Measurements from ENCODE around the gene KIAA1614.
"Not testable (repeated sequence)": the region's sequence is repeated elsewhere in the genome, so short reads cannot be mapped to it uniquely, and the experiment has no call there.

Gene KIAA1614

DNA sequence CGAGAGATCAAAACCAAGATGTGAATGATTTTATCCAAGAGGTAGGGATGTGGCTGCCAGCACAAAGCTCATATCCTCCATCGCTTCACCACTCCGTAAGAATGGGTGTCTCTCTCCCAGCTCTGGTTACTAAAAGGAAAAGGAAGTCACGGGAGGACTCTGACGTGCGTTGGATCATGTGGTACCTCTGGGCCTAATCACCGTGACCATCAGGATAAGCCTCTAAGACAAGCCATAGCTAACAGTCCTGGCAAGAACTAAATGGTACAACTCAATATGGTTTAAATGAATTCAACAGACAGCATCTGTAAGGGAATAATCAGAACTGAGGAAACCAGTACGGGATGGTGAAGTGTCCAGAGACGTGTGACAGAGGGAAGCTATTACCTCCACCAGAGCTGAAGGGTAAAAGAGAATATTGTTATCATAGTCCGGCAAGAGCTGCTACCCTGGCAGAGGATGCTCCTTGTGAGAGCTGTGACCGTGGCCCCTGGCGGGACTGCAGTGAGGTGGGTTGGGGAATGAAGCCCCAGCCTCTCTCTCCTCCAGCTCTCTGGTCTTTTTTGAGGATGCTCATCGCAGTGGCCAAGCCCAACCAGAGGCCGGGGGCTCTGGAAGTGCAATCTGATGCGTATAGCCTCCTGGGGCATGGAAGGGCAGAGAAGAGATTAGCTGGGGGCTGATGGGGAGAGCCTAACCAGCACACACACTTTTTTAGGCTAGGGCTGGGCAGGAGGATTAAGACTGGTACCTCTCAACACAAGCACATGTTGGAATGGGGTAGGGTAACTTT lies 54.2 kb downstream of the KIAA1614 start:
- Histone ChIP-seq H3K4me2 (no peak overlapping the region), H3K9me3 (0 out of 2 replicates have a peak, but pooled peaks cover under 1% of the 10 kb centered on the region), H3K4me1 (peaks cover 20% of the 10 kb centered on the region), H3K36me3 (peaks cover 94% of the 10 kb centered on the region), H3K27me3 (no peaks in the 10 kb centered on the region), H4K20me1 (peaks cover 32% of the 10 kb centered on the region), H3K4me3 (no peak overlapping the region), H3K9ac (no peak overlapping the region), H3K27ac (no peak overlapping the region)
- no peak for TF ChIP-seq Cebpa-rat (IDR thresholded peaks at IDR 0.05)

DNA sequence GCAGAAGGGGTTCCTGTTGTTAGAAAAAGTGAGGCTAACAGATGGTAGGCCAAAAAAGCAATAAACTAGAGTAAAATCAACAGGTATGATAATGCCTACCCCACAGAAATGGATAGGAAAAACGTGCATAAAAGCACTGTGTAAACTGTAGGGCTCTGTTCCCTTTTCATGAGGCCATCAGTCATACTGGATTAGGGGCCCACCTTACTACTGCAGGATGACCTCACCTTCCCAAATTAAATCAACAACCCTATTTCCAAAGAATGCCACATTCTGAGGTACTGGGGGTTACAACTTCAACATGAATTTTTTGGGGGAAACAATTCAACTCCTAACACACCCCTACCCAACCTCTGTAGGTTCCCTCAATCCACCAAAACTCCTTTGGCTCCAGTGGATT lies 54.9 kb downstream of the KIAA1614 start:
- H3K9ac ChIP-seq: no peak overlapping the region
- H3K9me3 ChIP-seq: no peaks in the 10 kb centered on the region
- TF ChIP-seq Cebpa-rat (IDR thresholded peaks at IDR 0.05): no peak
- no peaks in the 10 kb centered on the region for H3K27me3 ChIP-seq
- H3K4me1 ChIP-seq: peaks cover 16% of the 10 kb centered on the region
- peaks cover 32% of the 10 kb centered on the region for H4K20me1 ChIP-seq
- peaks cover 94% of the 10 kb centered on the region for H3K36me3 ChIP-seq
- H3K4me2 ChIP-seq: no peak overlapping the region
- H3K4me3 ChIP-seq: no peak overlapping the region
- no peak overlapping the region for H3K27ac ChIP-seq

DNA sequence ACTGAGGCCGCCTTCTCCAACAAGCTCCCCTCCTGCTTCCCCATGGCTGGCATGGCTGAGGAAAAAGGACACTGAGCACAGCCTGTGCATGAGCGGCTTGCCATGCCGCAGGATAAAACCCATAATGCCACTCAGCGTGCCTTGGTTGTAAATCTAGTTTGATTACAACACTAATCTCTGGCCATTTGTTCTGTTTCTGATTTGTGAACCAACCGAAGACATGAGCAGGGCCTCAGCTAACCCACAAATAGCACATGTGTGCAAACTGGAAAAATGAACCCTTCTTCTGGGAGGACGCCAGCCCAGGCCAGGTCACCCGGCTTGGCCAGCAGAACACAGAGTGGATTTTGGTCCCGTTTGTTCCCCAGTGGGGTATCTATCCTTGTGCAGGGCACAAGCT lies 56.1 kb downstream of the KIAA1614 start:
- H3K4me1 ChIP-seq: peaks cover 16% of the 10 kb centered on the region
- H3K9ac ChIP-seq, H3K27me3 ChIP-seq, H3K9me3 ChIP-seq, H3K27ac ChIP-seq, H3K4me2 ChIP-seq, H3K4me3 ChIP-seq: not testable (repeated sequence)
- peaks cover 94% of the 10 kb centered on the region for H3K36me3 ChIP-seq
- peaks cover 38% of the 10 kb centered on the region for H4K20me1 ChIP-seq

GRCh38 chr1:180969434-180969833 lies 56.7 kb downstream of the KIAA1614 start:
- H3K4me2 ChIP-seq: peak overlapping the region; percentile 30
- H3K4me1 ChIP-seq: peaks cover 16% of the 10 kb centered on the region
- no peak overlapping the region for H3K9ac ChIP-seq
- TF ChIP-seq Cebpa-rat (IDR thresholded peaks at IDR 0.05): no peak
- H3K4me3 ChIP-seq: no peak overlapping the region
- peaks cover 44% of the 10 kb centered on the region for H4K20me1 ChIP-seq
- H3K36me3 ChIP-seq: peaks cover 95% of the 10 kb centered on the region
- H3K27ac ChIP-seq: 0 out of 2 replicates have a peak overlapping the region, but pooled peaks have one; percentile 22
- no peaks in the 10 kb centered on the region for H3K9me3 ChIP-seq
- H3K27me3 ChIP-seq: no peaks in the 10 kb centered on the region

DNA sequence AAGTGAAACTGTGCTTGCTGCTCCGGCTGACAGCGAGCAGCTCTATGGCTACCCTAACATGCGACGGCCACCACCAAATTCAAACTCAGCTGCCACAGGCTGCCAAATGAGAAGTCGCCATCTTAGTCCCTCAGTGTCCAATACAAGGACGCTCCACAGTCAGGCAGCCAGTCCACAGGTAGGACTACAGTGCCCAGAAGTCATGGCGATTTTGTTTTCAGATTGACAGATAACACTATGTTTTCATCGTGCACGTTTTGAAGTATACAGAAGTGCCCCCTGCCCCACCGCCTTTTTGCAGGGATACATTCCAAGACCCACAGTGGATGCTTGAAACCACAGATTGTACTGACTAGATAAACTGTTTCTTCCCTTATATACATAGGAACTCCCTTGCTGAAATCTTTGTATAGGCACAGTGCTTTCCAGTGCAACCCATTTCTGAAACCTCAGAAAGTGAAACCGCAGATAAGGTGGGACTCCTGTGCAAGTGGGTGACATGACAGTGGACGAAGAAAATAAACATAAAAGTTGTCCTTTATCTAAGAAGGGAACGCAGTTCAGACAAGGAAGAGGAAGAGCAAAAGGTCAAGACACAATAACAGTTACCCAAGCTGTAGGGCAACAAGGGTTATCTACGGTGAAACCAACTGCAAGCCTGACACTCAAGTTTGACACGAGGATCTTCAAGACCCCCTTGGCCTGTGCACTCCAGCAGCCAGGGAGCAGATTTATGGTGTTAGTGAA lies 57.8 kb downstream of the KIAA1614 start:
- H3K4me3 ChIP-seq: no peak overlapping the region
- H3K9ac ChIP-seq: no peak overlapping the region
- no peak overlapping the region for H3K27ac ChIP-seq
- no peaks in the 10 kb centered on the region for H3K27me3 ChIP-seq
- no peaks in the 10 kb centered on the region for H3K9me3 ChIP-seq
- no peak for TF ChIP-seq Cebpa-rat (IDR thresholded peaks at IDR 0.05)
- H3K36me3 ChIP-seq: peaks cover 96% of the 10 kb centered on the region
- peaks cover 50% of the 10 kb centered on the region for H4K20me1 ChIP-seq
- H3K4me1 ChIP-seq: peaks cover 23% of the 10 kb centered on the region
- peak overlapping the region; percentile 30 for H3K4me2 ChIP-seq

DNA sequence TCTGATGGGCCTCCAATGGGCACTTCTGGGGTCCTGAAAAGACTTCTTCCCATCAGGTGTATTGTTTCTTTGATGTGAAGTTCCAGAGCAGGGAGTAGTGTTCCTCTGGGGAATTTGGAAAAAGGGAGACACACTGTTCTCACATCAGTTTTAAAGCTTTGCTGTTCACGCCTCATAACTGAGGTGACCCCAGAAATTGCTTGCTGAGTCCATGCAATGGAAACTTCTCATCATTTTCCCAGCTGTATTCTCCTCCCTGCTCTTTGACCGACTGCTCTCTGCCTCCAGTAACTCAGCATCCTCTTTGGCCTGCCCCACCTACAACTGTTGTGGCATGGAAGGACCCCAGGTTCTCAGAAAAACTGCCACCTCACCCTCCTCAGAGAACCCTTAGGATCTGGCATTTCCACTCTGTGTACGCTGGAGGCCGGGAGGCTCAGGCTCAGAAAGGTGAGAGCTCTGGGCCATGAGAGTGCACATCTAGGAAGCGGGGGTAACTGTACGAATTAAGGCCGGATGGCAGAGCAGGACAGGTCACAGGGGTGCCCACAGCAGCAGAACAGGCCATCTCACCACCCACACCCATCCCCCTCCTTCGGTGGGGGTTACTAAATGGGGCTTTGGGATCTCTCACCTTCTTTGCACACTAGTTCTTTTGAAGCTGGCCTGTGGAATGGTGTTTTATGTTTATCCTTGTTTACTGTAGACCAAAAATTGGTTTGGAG lies 58.7 kb downstream of the KIAA1614 start:
- H3K4me1 ChIP-seq: peaks cover 31% of the 10 kb centered on the region
- TF ChIP-seq Cebpa-rat (IDR thresholded peaks at IDR 0.05): no peak
- no peak overlapping the region for H3K4me2 ChIP-seq
- no peaks in the 10 kb centered on the region for H3K27me3 ChIP-seq
- H3K9me3 ChIP-seq: no peaks in the 10 kb centered on the region
- H3K27ac ChIP-seq: no peak overlapping the region
- H3K9ac ChIP-seq: no peak overlapping the region
- H4K20me1 ChIP-seq: peaks cover 53% of the 10 kb centered on the region
- H3K4me3 ChIP-seq: no peak overlapping the region
- peaks cover 96% of the 10 kb centered on the region for H3K36me3 ChIP-seq

DNA sequence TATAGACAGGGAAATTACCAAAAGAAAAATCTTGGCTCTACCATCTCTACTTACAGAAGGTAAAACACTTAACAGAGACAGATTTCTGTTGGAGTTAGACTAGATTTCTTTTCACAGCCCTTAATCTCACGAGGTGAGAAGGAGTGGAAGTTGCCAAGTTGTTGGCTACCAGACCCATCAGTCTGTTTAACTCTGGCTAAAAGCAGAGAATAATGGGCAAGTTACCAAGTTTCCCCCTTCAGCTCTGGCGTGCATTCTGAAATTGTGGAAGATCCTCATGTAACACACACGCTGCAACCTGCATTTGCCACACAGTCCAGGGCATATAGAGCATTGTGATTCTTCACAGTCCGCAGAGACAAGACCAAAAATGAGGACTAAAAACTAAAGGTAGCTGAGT lies 60.7 kb downstream of the KIAA1614 start:
- Histone ChIP-seq H3K9me3 (no peaks in the 10 kb centered on the region), H3K4me2 (no peak overlapping the region), H3K4me1 (peaks cover 31% of the 10 kb centered on the region), H3K4me3 (no peak overlapping the region), H3K36me3 (peaks cover 98% of the 10 kb centered on the region), H3K27ac (no peak overlapping the region), H4K20me1 (peaks cover 68% of the 10 kb centered on the region), H3K27me3 (no peaks in the 10 kb centered on the region), H3K9ac (no peak overlapping the region)
- TF ChIP-seq Cebpa-rat (IDR thresholded peaks at IDR 0.05): no peak

DNA sequence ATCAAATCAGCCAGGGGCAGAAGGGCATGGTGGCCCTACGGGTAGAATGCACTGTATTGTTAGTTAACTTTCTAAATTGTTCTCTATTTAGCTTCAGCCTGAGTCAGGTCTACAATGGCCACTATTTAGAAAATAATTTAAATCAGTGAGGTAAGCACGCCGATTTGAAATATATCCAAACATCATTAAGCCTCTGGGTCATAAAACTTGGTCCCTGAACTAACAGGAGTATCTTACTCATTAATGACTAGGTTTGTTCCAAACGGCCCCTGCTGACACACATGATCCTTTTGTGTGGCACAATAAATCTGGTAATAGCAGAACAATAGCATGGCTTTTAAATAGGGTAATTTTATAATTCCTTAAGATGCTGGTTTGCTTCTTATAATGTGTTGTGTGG lies 61.5 kb downstream of the KIAA1614 start:
- H3K36me3 ChIP-seq: peaks cover 97% of the 10 kb centered on the region
- peaks cover 30% of the 10 kb centered on the region for H3K4me1 ChIP-seq
- H3K4me2 ChIP-seq: no peak overlapping the region
- no peak overlapping the region for H3K27ac ChIP-seq
- H4K20me1 ChIP-seq: peaks cover 73% of the 10 kb centered on the region
- H3K4me3 ChIP-seq: no peak overlapping the region
- no peak overlapping the region for H3K9ac ChIP-seq
- H3K27me3 ChIP-seq: no peaks in the 10 kb centered on the region
- TF ChIP-seq Cebpa-rat (IDR thresholded peaks at IDR 0.05): no peak
- H3K9me3 ChIP-seq: no peaks in the 10 kb centered on the region

- Histone ChIP-seq H3K27me3 (no peaks in the 10 kb centered on the region), H3K27ac (no peak overlapping the region), H3K4me1 (peaks cover 17% of the 10 kb centered on the region), H3K9ac (no peak overlapping the region), H3K36me3 (peaks cover 97% of the 10 kb centered on the region), H3K9me3 (no peaks in the 10 kb centered on the region), H3K4me2 (no peak overlapping the region), H4K20me1 (peaks cover 63% of the 10 kb centered on the region), H3K4me3 (no peak overlapping the region)
- TF ChIP-seq Cebpa-rat (IDR thresholded peaks at IDR 0.05): 0 out of 2 replicates have a peak, but pooled peaks have one; percentile 44
These were observed 62.9 kb downstream of the KIAA1614 start for GRCh38 chr1:180975551-180975950.
